SJCRH30 (cell line): ENCODE measurements around the gene OR7C1. TPM values are rescaled to one million over a fixed set of nuclear protein-coding genes. Genes with fewer than 3 reads are reported as not detected.

ENCODE experiments used
- DNase-seq, 2 experiments: peaks; one replicate each; pipeline ENCODE4 v3.0.0-alpha.2; 2015 to 2020
- H3K27ac ChIP-seq: fragments of 250-450 bp; sonication (Bioruptor Pico); 2 replicates; pipeline ENCODE4 v1.5.1; 2020; ENCODE audit warnings: mild to moderate bottlenecking, moderate library complexity
- H3K27me3 ChIP-seq: fragments of 250-450 bp; sonication (Bioruptor Pico); 2 replicates; pipeline ENCODE4 v1.5.1; 2020; ENCODE audit warnings: mild to moderate bottlenecking, moderate library complexity
- H3K36me3 ChIP-seq: fragments of 250-450 bp; sonication (Bioruptor Pico); 2 replicates; pipeline ENCODE4 v1.5.1; 2020; ENCODE audit warnings: mild to moderate bottlenecking, moderate library complexity
- H3K4me1 ChIP-seq: fragments of 250-450 bp; sonication (Bioruptor Pico); 2 replicates; pipeline ENCODE4 v1.5.1; 2020; ENCODE audit warnings: mild to moderate bottlenecking, moderate library complexity
- H3K4me3 ChIP-seq: fragments of 250-450 bp; sonication (Bioruptor Pico); 2 replicates; pipeline ENCODE4 v1.5.1; 2020; ENCODE audit warnings: mild to moderate bottlenecking, moderate library complexity
- H3K9me3 ChIP-seq: fragments of 250-450 bp; sonication (Bioruptor Pico); replicated peaks from 2 replicates; pipeline ENCODE4 v1.5.1; 2020; ENCODE audit warnings: mild to moderate bottlenecking, moderate library complexity
- total RNA-seq: library from RNA; depleted of rRNA; stranded (reverse); fragments of >200 nt; shearing (Covaris generic); gene quantifications from 2 replicates; pipeline ENCODE4 v1.2.3, GENCODE V29; 2014; rRNA removed

OR7C1 gene
- total RNA-seq: 0.02 TPM in 1 of 2 replicates, not detected in the other

DNA sequence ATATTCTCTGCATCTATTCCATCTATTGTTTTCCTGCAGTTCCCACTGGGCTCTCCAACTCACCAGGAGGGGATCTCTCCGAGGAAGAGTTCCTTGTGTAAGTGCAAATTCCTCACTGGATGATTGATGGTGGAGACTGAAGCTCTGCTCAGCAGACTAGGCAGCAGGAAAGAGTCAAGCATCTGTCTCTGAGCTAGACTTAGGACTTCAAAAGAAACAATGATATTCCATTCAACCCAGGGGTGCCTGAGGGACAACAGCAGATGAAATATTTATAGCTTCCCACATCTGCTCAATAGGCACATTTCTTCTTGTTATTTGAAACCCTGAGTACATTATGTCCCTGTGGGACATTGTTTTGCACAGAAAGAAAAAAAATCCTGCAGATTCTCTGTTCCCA, at the start of gene OR7C1, which contains the start of gene OR7A5:
Gene OR7C1 (minus strand): TSS at position 175 of the 400 bp plus-strand sequence. CDS start 35,049 bp downstream, outside the sequence.
Gene OR7A5 (minus strand): TSS at position 175 of the 400 bp plus-strand sequence. CDS start 6,944 bp downstream, outside the sequence.
- Histone ChIP-seq H3K36me3 (no peaks in the 10 kb centered on the region), H3K27me3 (no peaks in the 10 kb centered on the region; the same call in 1 of the 2 replicates), H3K9me3 (no peaks in the 10 kb centered on the region), H3K27ac (no peak within 1 kb of the TSS), H3K4me1 (peaks cover 10% of the 10 kb centered on the region), H3K4me3 (no peak within 1 kb of the TSS)
- peak; percentile 44 to 82 for DNase-seq

- H3K36me3 ChIP-seq: no peaks in the 10 kb centered on the region
- H3K4me3 ChIP-seq: no peak overlapping the region
- H3K4me1 ChIP-seq: no peaks in the 10 kb centered on the region
- H3K27ac ChIP-seq: no peak overlapping the region
- H3K9me3 ChIP-seq: no peaks in the 10 kb centered on the region; the same call in 1 of the 2 replicates
- no peaks in the 10 kb centered on the region for H3K27me3 ChIP-seq
- DNase-seq: peak in 1 of 2 experiments; percentile 31
Observed at GRCh38 chr19:14871619-14872230, 36.7 kb upstream of the OR7C1 start.

DNA sequence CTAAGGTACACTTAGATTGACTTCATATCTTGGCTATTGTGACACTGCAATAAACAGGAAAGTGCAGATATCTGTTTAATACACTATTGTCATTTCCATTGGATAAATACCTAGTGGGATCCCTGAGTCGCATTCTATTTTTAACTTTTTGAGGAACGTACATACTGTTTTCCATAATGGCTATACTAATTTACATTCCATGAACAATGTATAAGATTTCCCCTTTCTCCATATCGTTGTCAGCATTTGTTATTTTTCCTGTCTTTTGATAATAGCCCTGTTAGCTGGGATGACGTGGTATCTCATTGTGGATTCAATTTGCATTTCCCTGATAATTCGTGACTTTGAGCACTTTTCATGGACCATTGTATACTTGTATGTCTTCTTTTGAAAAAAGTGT, 33.5 kb upstream of the OR7C1 start:
- no peaks in the 10 kb centered on the region for H3K4me1 ChIP-seq
- H3K36me3 ChIP-seq: no peaks in the 10 kb centered on the region
- DNase-seq: no peak

DNA sequence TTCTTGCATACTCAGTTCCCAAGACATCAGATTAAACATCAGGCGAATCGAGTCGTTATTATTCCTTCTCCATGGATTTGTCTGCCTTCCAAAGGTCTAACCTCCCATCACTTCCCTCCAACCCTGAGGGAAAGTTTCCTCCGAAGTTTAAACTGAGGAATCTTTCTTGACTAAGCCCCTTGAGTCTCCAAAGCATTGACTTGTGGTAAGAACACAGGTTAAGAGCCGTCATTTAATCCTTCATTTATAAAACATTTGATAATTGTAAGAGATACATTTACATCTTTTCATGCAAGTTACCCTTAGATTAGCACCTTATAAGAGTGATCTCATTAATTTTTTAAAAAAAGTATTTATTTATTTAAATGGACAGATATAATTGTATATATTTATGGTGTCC, 13.8 kb upstream of the OR7C1 start, which contains the start of gene OR7A10:
Gene OR7A10 (minus strand): TSS at position 101 of the 400 bp plus-strand sequence. CDS start 7,045 bp downstream, outside the sequence.
- Histone ChIP-seq H3K36me3 (no peaks in the 10 kb centered on the region), H3K27me3 (no peaks in the 10 kb centered on the region; the same call in 1 of the 2 replicates), H3K9me3 (no peaks in the 10 kb centered on the region), H3K27ac (no peak within 1 kb of the TSS), H3K4me3 (no peak within 1 kb of the TSS), H3K4me1 (no peaks in the 10 kb centered on the region)
- no peak for DNase-seq

More for the DNA sequence above, 33.5 kb upstream of the OR7C1 start:
- Histone ChIP-seq H3K4me3 (no peak overlapping the region), H3K27ac (no peak overlapping the region), H3K27me3 (no peaks in the 10 kb centered on the region), H3K9me3 (no peaks in the 10 kb centered on the region; the same call in 1 of the 2 replicates)

DNA sequence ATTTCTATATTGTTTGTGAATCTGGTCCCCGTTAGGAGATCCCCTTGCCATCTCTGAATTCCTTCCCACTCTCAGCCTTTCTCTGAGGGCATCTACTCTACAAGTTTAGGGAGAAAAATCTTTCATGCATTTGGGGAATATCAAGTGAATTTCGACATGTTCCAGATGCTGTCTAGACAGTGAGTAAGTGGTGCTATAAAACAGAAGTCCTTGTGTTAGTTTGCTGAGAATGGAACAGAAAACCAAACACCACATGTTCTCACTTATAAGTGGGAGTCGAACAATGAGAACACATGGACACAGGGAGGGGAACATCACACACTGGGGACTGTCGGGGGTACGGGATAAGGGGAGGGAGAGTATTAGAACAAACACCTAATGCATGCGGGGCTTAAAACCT, 8.6 kb upstream of the OR7C1 start:
- Histone ChIP-seq H3K27ac (no peak overlapping the region), H3K27me3 (peaks cover 5% of the 10 kb centered on the region; the same call in 1 of the 2 replicates), H3K9me3 (no peaks in the 10 kb centered on the region), H3K4me1 (no peaks in the 10 kb centered on the region), H3K4me3 (no peak overlapping the region), H3K36me3 (no peaks in the 10 kb centered on the region)
- no peak for DNase-seq

DNA sequence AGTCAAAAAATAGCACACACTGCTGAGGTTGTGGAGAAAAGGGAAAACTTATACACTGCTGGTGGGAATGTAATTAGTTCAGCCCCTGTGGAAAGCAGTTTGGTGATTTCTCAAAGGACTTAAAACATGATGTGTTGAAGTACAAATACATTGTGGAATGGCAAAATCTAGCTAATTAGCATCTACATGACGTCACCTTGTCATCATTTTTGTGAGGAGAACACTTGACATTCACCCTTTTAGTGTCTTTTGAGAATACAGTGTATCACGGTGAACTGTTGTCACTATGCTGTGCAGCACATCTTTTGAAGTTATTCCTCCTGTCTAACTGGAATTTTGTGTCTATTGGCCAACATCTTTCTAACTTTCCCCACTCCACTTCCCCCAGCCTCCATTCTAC, 8.2 kb upstream of the OR7C1 start:
- Histone ChIP-seq H3K27me3 (peaks cover 5% of the 10 kb centered on the region; the same call in 1 of the 2 replicates), H3K27ac (no peak overlapping the region)
- no peak for DNase-seq

GRCh38 chr19:14840206-14840605, 5.2 kb upstream of the OR7C1 start:
- no peak overlapping the region for H3K4me3 ChIP-seq
- no peak for DNase-seq
- peaks cover 5% of the 10 kb centered on the region; the same call in 1 of the 2 replicates for H3K27me3 ChIP-seq
- H3K4me1 ChIP-seq: peaks cover 3% of the 10 kb centered on the region
- H3K27ac ChIP-seq: no peak overlapping the region
- no peaks in the 10 kb centered on the region for H3K36me3 ChIP-seq
- no peaks in the 10 kb centered on the region for H3K9me3 ChIP-seq

More for the DNA sequence above, 8.2 kb upstream of the OR7C1 start:
- H3K4me1 ChIP-seq: no peaks in the 10 kb centered on the region
- H3K36me3 ChIP-seq: no peaks in the 10 kb centered on the region
- no peaks in the 10 kb centered on the region for H3K9me3 ChIP-seq
- H3K4me3 ChIP-seq: no peak overlapping the region

DNA sequence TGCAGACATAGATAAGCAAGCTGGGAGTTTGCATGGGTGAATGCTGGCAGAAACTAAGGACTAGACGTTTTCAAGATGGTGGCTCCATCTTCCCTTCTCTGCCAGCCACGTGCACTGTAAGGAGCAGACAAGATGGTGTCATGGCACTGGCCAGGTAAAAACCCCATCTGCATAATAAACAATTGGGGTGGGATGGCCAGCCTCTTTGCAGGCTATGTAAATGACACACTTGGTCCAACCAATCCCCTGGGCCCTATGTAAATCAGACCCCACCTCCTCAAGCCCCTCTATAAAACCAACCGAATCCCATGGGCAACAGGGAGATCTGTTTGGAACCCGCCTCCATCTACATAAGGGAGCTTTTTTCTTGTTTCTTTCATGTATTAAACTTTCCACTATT, 2.4 kb upstream of the OR7C1 start:
- Histone ChIP-seq H3K27ac (no peak overlapping the region), H3K4me1 (peaks cover 10% of the 10 kb centered on the region), H3K27me3 (no peaks in the 10 kb centered on the region; the same call in 1 of the 2 replicates), H3K36me3 (no peaks in the 10 kb centered on the region), H3K9me3 (no peaks in the 10 kb centered on the region), H3K4me3 (no peak overlapping the region)
- DNase-seq: no peak

DNA sequence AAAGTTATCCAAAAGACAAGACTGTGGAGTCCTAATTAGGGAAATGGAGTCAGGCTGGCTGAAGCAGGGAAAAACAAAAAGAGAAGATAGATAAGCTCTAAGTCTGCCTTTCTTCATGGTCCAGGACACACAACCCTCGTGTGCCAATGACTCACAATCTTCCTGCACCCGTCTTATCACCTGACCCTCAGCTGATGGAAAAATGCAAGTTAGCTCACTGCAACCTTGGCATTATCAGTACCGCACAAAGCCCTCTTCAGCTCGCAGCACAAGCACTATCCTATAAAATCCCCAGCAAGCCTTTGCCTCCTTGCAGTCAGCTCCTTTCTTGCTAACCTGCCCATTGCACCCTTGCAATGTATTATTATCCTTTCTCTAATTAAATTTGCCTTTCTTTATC, 4.3 kb downstream of the OR7C1 start:
- Histone ChIP-seq H3K9me3 (0 out of 2 replicates have a peak, but pooled peaks cover 5% of the 10 kb centered on the region), H3K27ac (no peak overlapping the region), H3K27me3 (no peaks in the 10 kb centered on the region; the same call in 1 of the 2 replicates), H3K36me3 (no peaks in the 10 kb centered on the region), H3K4me3 (no peak overlapping the region), H3K4me1 (peaks cover 10% of the 10 kb centered on the region)
- DNase-seq: no peak

DNA sequence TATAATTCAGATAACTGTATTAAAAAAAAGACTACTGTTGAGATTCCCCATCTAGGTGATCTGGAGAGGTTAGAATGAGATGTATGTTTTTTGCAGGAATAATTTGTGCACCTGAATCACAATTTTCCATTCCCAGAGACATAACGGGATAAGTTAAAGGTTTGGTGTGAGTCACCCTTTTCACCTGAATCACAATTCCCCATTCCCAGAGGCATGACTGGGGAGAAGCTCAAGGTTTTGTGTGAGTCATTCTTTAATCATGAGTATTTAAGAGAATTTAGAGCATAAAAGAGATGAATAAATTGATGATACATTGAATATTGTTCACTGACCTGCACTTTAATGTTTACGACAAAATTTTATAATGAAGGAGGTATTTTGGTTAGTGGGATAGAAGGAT, 9.0 kb downstream of the OR7C1 start:
- H3K36me3 ChIP-seq: no peaks in the 10 kb centered on the region
- H3K4me1 ChIP-seq: no peaks in the 10 kb centered on the region
- H3K4me3 ChIP-seq: no peak overlapping the region
- no peak overlapping the region for H3K27ac ChIP-seq
- H3K27me3 ChIP-seq: no peaks in the 10 kb centered on the region; the same call in 1 of the 2 replicates
- no peak for DNase-seq
- H3K9me3 ChIP-seq: 0 out of 2 replicates have a peak, but pooled peaks cover 9% of the 10 kb centered on the region

DNA sequence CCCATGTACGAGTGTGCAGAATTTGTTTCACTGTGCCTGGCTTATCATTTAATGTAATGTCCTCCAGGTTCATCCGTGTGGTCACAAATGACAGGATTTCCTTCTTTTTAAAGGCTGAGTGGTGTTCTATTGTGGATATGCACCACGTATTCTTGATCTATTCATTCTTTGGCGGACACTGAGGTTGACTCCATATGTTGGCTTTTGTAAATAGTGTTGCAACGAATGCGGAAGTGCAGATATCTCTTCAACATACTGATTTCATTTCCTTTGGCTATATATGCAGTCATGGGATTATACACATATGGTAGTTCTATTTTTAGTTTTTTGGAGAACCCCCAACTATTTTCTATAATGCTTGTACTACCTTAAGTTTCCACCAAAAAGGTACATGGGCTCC, 13.0 kb downstream of the OR7C1 start:
- H3K9me3 ChIP-seq: 0 out of 2 replicates have a peak, but pooled peaks cover 9% of the 10 kb centered on the region
- no peak overlapping the region for H3K27ac ChIP-seq
- H3K27me3 ChIP-seq: peaks cover 6% of the 10 kb centered on the region
- no peak overlapping the region for H3K4me3 ChIP-seq
- no peaks in the 10 kb centered on the region for H3K36me3 ChIP-seq
- DNase-seq: no peak
- H3K4me1 ChIP-seq: no peaks in the 10 kb centered on the region

- DNase-seq: no peak
- Histone ChIP-seq H3K27me3 (peaks cover 6% of the 10 kb centered on the region), H3K9me3 (no peaks in the 10 kb centered on the region), H3K36me3 (no peaks in the 10 kb centered on the region), H3K4me1 (no peaks in the 10 kb centered on the region), H3K4me3 (no peak overlapping the region), H3K27ac (no peak overlapping the region)
Observed at GRCh38 chr19:14818588-14818987, 16.4 kb downstream of the OR7C1 start.

DNA sequence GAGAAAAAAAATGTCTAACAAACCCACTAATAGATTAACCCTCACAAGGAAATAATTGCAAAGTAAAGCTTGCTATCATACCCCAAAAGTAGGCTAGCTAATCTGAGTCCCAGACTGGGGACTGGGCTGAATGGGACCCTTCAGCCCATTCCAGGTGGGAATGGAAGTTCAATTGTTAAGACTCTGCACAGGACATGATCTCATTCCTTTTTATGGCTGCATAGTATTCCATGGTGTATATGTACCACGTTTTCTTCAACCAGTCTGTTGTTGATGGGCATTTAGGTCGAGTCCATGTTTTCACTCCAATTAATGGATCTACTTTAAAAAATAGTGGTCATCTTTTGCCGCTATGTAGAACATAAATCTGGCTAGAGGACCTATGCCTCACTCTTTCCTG, 17.9 kb downstream of the OR7C1 start:
- no peak for DNase-seq
- Histone ChIP-seq H3K4me1 (no peaks in the 10 kb centered on the region), H3K36me3 (no peaks in the 10 kb centered on the region), H3K27ac (no peak overlapping the region), H3K27me3 (peaks cover 6% of the 10 kb centered on the region), H3K4me3 (no peak overlapping the region), H3K9me3 (no peaks in the 10 kb centered on the region)

- no peaks in the 10 kb centered on the region for H3K9me3 ChIP-seq
- no peak overlapping the region for H3K4me3 ChIP-seq
- H3K4me1 ChIP-seq: no peaks in the 10 kb centered on the region
- no peak for DNase-seq
- no peaks in the 10 kb centered on the region for H3K36me3 ChIP-seq
- peaks cover 6% of the 10 kb centered on the region for H3K27me3 ChIP-seq
- H3K27ac ChIP-seq: no peak overlapping the region
Observed at GRCh38 chr19:14814982-14815652, 19.9 kb downstream of the OR7C1 start.
